HG03354 (cell line): Measurements from ENCODE around the gene ASCL3.
A peak's percentile ranks its signal among the peaks of the same experiment; 100 is the strongest.
"Not testable (repeated sequence)": the region's sequence is repeated elsewhere in the genome, so short reads cannot be mapped to it uniquely, and the experiment has no call there.

Experiments
- ATAC-seq: cut with Tn5 transposase; IDR thresholded peaks from one replicate; pipeline ENCODE4 v1.9.1; 2021; ENCODE audit warnings: mild to moderate bottlenecking; ENCODE audit not compliant: unreplicated experiment, poor library complexity, severe bottlenecking

The ASCL3 gene

GRCh38 chr11:8942518-8943066, at the start of gene ASCL3:
Gene ASCL3, minus strand, starts transcription at chr11:8943016. Its CDS starts 4,855 bp downstream, at chr11:8938161.
- ATAC-seq = no peak

DNA sequence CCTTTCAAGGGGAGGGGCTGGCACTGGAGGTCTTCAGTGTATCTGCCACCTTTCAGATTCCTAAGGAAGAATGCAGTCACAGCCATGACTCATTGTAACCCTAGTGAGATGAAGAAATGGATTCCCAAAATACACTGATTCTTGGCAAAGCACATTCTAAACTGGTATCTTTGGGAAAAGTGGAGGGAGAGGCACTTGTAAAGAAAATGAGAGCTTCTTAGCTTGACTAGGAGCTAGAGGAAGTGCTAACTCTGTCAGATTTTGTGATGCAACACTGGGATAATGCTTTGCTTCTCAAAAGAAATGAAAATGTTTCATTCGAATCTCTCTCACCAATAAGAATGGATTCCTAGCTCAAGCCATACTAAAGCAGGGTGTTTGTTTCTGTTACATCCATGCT, 46.6 kb upstream of the ASCL3 start:
- no peak for ATAC-seq

DNA sequence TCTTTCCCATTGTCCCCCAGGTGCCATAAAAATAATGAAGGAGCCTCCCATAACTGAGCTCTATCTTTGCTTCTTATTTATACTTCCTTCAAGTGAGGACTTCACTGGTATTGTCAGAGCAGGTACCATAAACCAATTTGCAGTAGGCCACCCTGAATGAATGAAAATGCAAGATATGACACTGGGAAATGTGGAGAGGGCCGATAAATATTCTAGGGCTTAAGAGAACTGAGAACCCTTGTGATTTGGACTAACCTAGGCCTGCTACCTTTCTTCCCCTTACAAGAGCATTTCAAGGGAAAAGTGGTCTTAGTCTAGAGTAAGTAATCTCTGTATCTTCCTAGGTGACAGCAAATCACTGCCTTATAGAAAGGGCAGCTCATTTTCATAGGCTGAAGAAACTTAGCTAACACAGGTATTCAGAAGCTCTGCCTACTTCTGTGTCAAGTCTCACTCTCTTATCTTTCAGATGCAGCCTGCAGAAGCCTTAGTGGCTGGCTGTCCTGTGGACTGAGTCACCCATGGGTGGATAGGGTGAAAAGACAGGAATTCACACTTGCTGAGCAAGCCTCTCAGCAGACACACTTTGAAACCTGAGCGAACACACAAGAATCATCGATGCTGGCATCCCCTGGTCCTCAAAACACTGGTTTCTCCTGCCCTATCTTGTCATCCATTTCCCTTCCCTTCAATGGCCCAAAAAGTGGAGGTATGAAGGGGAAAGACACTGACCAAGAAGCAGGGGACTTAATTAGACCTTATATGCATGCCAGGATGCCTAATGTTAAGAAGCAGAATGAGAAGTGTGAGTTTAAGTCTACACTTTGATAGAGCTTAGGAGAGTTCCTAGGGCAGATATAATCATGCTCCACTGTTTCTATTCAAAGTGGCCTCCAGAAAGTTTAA, 45.8 kb upstream of the ASCL3 start:
- ATAC-seq = no peak

DNA sequence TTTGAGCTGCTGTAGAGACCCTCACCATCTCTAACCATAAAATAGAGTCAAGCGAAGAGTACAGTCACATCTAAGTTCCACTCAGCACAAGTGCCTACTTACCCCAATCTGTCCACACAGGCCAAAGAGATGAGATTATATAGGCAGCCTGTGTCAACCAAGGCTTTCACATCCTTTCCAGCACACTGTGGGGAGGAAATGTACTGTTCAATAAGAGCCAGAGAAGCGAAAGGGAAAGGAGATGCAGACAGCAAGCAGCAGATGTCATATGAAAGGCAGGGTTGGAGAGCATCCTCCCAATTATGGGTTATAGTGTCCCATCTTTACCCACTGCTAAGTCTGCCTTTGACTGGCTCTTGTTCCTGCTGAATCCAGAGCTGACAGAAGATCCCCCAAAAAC, 44.6 kb upstream of the ASCL3 start:
- no peak for ATAC-seq

GRCh38 chr11:8986772-8987171, 44.0 kb upstream of the ASCL3 start:
- ATAC-seq = not testable (repeated sequence)

- ATAC-seq = no peak
These were observed 42.6 kb upstream of the ASCL3 start for GRCh38 chr11:8985462-8985861.

- ATAC-seq = no peak
These were observed 40.7 kb upstream of the ASCL3 start for GRCh38 chr11:8983552-8983951.

GRCh38 chr11:8980485-8980884, 37.7 kb upstream of the ASCL3 start:
- ATAC-seq = no peak

DNA sequence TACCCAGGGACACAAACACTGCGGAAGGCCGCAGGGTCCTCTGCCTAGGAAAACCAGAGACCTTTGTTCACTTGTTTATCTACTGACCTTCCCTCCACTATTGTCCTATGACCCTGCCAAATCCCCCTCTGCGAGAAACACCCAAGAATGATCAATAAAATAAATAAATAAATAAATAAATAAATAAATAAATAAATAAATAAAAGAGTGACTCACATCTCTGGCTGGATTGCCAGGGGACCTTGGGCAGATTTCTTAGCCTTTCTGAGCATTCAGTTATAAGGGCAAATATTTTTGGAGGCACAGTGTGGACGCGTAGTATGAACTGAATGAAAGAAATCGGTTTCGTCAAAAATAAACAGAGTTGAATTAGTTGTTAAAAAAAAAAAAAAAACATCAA, 36.5 kb upstream of the ASCL3 start:
- not testable (repeated sequence) for ATAC-seq

DNA sequence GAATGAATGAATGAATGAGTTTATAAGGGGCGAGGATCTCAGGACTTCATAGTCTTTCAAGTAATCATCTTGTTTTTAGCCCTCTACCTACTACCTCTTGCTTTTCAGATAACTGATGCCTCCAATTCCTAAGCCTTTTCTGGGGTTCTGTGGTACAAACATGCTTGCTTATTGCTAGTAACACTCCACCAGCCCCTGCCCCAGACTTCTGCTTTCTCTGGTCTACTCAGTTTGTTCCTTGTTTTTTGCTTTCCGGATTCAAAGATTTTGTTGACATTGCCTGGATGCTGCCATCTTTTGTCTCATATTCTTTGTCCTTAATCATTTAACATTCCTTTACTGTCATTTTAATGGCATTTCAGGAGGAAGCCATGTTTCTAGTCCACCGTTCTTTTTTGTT, 30.3 kb upstream of the ASCL3 start:
- ATAC-seq = no peak

DNA sequence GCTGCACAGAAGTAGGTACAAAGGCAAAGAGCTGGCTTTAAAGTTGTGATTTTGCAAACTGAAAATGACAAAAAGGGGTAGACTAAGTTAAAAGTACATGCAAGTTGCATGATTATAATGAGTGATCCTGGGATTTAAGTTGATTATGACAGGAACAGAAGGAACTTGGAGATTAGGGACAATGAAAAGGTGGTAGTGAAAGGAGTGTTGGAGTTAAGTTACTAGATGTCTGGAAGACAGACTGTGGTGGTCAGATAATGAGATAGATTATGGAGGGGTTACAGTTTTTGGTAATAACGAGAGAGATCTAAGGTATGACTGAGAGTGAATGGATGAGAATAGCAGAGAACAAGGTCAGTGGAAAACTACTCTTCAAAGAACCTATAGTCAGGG, 29.1 kb upstream of the ASCL3 start:
- ATAC-seq = no peak

GRCh38 chr11:8971196-8971923, 28.5 kb upstream of the ASCL3 start:
- no peak for ATAC-seq

- ATAC-seq = no peak
These were observed 24.4 kb upstream of the ASCL3 start for GRCh38 chr11:8967184-8967583.

GRCh38 chr11:8964324-8965320, 21.8 kb upstream of the ASCL3 start, which contains the start of gene TMEM9B:
Gene TMEM9B, minus strand, starts transcription at chr11:8964442. Its CDS starts 129 bp downstream, at chr11:8964313.
- peak; percentile 85 for ATAC-seq

- peak; percentile 76 for ATAC-seq
These were observed 20.9 kb upstream of the ASCL3 start for GRCh38 chr11:8963569-8964323.

- ATAC-seq = no peak
These were observed 20.0 kb upstream of the ASCL3 start for GRCh38 chr11:8962841-8963240.

DNA sequence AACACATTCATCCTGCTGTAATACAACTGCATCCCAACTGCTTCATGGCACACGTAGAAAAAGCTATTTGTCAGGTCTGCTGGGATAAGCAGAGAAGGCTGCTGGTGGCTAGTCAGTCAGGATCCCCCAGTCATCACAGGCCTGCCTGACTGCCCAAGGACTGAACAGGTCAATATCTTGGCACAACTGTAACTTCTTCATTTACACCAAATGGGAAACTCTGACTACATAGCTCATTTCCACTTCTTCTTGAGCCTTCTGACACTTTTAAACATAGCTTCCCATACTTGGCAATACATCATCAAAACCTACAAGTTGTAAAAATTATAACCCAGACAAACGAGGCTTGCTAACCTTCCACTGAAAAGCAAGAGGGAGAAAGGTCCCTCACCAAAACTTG, 18.6 kb upstream of the ASCL3 start:
- ATAC-seq = no peak

DNA sequence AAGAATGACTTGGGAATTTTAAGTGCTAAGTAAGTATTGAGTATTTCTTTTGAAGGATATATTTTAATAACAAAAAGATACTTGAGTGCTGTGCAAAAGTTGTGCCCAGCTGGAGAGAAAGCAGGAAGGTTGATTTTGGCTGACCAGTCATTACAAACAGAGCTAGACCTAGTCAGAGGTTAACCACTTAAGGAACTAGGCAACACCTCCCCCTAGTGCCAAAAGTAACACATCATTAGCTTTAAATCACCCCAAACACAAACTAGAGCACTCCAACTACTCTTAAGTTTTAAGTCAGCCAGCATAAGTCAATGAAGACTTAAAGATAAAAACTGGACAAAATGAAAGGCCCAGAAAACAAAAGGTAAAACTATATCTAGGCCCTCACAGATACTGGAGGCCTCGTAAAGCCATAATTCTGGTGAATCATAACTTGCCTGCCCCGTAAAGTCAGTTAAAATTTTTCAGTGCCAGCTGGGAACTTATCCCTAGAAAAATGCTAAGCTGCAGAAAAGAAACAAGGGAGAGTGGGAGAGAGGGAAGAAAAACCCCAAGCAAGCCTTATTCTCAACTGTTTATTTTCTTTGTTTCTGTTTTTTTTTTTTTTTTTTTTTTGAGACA, 16.8 kb upstream of the ASCL3 start:
- peak; percentile 43 for ATAC-seq
